Endothelial cell of umbilical vein (primary cell): ENCODE data around the gene SDCCAG8. TPM values are rescaled to one million over a fixed set of nuclear protein-coding genes. Genes with fewer than 3 reads are reported as not detected.

Source experiments
- BruUV-seq: library from RNA; stranded (reverse); fragments of 400-500 nt; replicated peaks from 2 replicates; lab custom pipeline; 2021; lab: Mats Ljungman, UMichigan
- CTCF ChIA-PET: fragments of 300-600, 350-600 bp; sonication (Branson Sonifier 250); formaldehyde crosslinking; loops from one replicate; lab custom pipeline; 2021; ENCODE audit warnings: antibody characterized with exemption, inconsistent platforms; lab: Charles Lee
- POLR2A ChIA-PET: fragments of 300-600, 350-600 bp; sonication (Branson Sonifier 250); formaldehyde crosslinking; loops from one replicate; lab custom pipeline; 2021; ENCODE audit warnings: antibody characterized with exemption, inconsistent platforms; lab: Charles Lee
- DNase-seq: peaks from one replicate; pipeline ENCODE4 v3.0.0-alpha.2; 2011; ENCODE audit warnings: low read depth, low spot score
- FAIRE-seq: peaks from 2 replicates; lab custom pipeline; 2011; peaks lifted over from hg19 to GRCh38; lab: Jason Lieb, UNC
- H2AFZ ChIP-seq: 2 replicates; pipeline ENCODE4 v1.6.0; 2012; ENCODE audit warnings: low read depth, low read length, control low read depth, inconsistent platforms
- H3K27ac ChIP-seq: 2 replicates; pipeline ENCODE4 v1.5.1; 2011; ENCODE audit warnings: low read depth, mild to moderate bottlenecking, control low read depth, low read length, moderate library complexity; ENCODE audit not compliant: insufficient read depth
- H3K27me3 ChIP-seq, 2 experiments: 2 replicates each; pipeline versions ENCODE4 v1.6.0 to v1.6.1; 2011; ENCODE audit warnings: low read length in 2 of 2, mixed read lengths in 1 of 2; ENCODE audit not compliant: control insufficient read depth in 2 of 2, insufficient read depth in 2 of 2
- H3K36me3 ChIP-seq, 2 experiments: 2 replicates in 1 of 2; 3 replicates in 1 of 2; pipeline ENCODE4 v1.5.1; 2011; ENCODE audit warnings: low read length in 2 of 2, mild to moderate bottlenecking in 1 of 2, moderate library complexity in 1 of 2; ENCODE audit not compliant: control insufficient read depth in 2 of 2, insufficient read depth in 2 of 2; ENCODE audit errors: extremely low read depth in 1 of 2
- H3K4me1 ChIP-seq: 3 replicates; pipeline ENCODE4 v1.5.1; 2011; ENCODE audit warnings: mild to moderate bottlenecking, low read length; ENCODE audit not compliant: control insufficient read depth, insufficient read depth; ENCODE audit errors: extremely low read depth
- H3K4me2 ChIP-seq: 2 replicates; pipeline ENCODE4 v1.6.1; 2011; ENCODE audit warnings: low read length, control low read depth, mixed read lengths; ENCODE audit not compliant: insufficient read depth
- H3K4me3 ChIP-seq, 3 experiments: fragments of 200-600 bp in 1 of 3; sonication (generic), shearing (Covaris generic) in 1 of 3; replicated peaks in 1 of 3; 2 replicates each; pipeline ENCODE4 v1.5.1; 2011 to 2016; ENCODE audit warnings: control low read depth in 3 of 3, low read length in 3 of 3, mild to moderate bottlenecking in 2 of 3, inconsistent platforms in 1 of 3, low read depth in 1 of 3, moderate library complexity in 1 of 3; ENCODE audit not compliant: insufficient read depth in 1 of 3
- H3K79me2 ChIP-seq: 2 replicates; pipeline ENCODE4 v1.6.0; 2012; ENCODE audit warnings: low read length, inconsistent platforms; ENCODE audit not compliant: control insufficient read depth, insufficient read depth
- H3K9ac ChIP-seq: replicated peaks from 2 replicates; pipeline ENCODE3; 2011; ENCODE audit warnings: low read length, control low read depth; ENCODE audit not compliant: insufficient read depth; ENCODE audit errors: extremely low read depth
- H3K9me1 ChIP-seq: replicated peaks from 3 replicates; pipeline ENCODE4 v1.6.0; 2011; ENCODE audit warnings: mild to moderate bottlenecking, low read length; ENCODE audit not compliant: control insufficient read depth, insufficient read depth; ENCODE audit errors: extremely low read depth
- H3K9me3 ChIP-seq: replicated peaks from 2 replicates; pipeline ENCODE4 v1.5.1; 2012; ENCODE audit warnings: low read length, inconsistent platforms; ENCODE audit not compliant: control insufficient read depth, insufficient read depth
- H4K20me1 ChIP-seq: replicated peaks from 2 replicates; pipeline ENCODE3; 2011; ENCODE audit warnings: mild to moderate bottlenecking, low read length; ENCODE audit not compliant: control insufficient read depth, insufficient read depth; ENCODE audit errors: extremely low read depth
- EZH2 ChIP-seq: IDR thresholded peaks from 2 replicates; pipeline ENCODE4 v1.6.1; 2012; ENCODE audit warnings: borderline replicate concordance, low read depth, mild to moderate bottlenecking, moderate library complexity, low read length, inconsistent platforms; ENCODE audit not compliant: severe bottlenecking
- FOS ChIP-seq: IDR thresholded peaks from 2 replicates; pipeline ENCODE4 v1.6.1; 2011; ENCODE audit warnings: mild to moderate bottlenecking, low read length, moderate library complexity, borderline replicate concordance; ENCODE audit not compliant: insufficient read depth
- GATA2 ChIP-seq: IDR thresholded peaks from 2 replicates; pipeline ENCODE4 v1.7.0; 2011; ENCODE audit warnings: low read depth, mild to moderate bottlenecking, moderate library complexity, mixed read lengths, low read length; ENCODE audit not compliant: insufficient read length, insufficient read depth
- JUN ChIP-seq: IDR thresholded peaks from 2 replicates; pipeline ENCODE4 v1.6.1; 2011; ENCODE audit warnings: borderline replicate concordance, low read depth; ENCODE audit not compliant: insufficient read length, insufficient read depth
- MAX ChIP-seq: IDR thresholded peaks from 2 replicates; pipeline ENCODE4 v1.6.1; 2011; ENCODE audit not compliant: insufficient read depth, insufficient read length
- MYC ChIP-seq: IDR thresholded peaks from one replicate; pipeline ENCODE4 v1.6.1; 2011; ENCODE audit warnings: mild to moderate bottlenecking, low read depth, low read length
- POLR2A ChIP-seq: IDR thresholded peaks from 2 replicates; pipeline ENCODE4 v1.6.1; 2012; ENCODE audit warnings: low read depth, mild to moderate bottlenecking, control low read depth, low read length
- POLR2AphosphoS5 ChIP-seq: IDR thresholded peaks from 2 replicates; pipeline ENCODE4 v1.6.1; 2012; ENCODE audit warnings: low read depth, mild to moderate bottlenecking, control low read depth, low read length, moderate library complexity; ENCODE audit not compliant: insufficient read depth
- dilution Hi-C: fragments of 300-500 bp; cut with MboI; formaldehyde crosslinking; loops from one replicate; pipeline ENCODE4 v1.15.0; 2019; ENCODE audit warnings: low sequenced_read_pairs; ENCODE audit not compliant: extremely low pct_ligation_motif_present
- intact Hi-C: fragments of 100-400 bp; cut with micrococcal nuclease; formaldehyde crosslinking; loops from one replicate; pipeline ENCODE4 v1.10.0; 2022
- polyA plus RNA-seq, 4 experiments: library from polyadenylated mRNA; depleted of rRNA in 3 of 4; stranded (reverse) in 3 of 4; unstranded in 1 of 4; fragments of >200 nt; gene quantifications; 2 replicates each; pipeline versions ENCODE4 v1.2.1 to v1.2.3, GENCODE V29; 2011 to 2012; ENCODE audit warnings: missing spikeins in 1 of 4
- total RNA-seq: library from RNA; stranded (reverse); gene quantifications from 2 replicates; pipeline ENCODE4 v1.2.3, GENCODE V29; 2021
- TF ChIP-seq, protein P1 (sequence below), 2 donors: IDR thresholded peaks; 1 replicate in 1 of 2; 2 replicates in 1 of 2; pipeline ENCODE4 v1.5.1; 2011; ENCODE audit warnings: low read length in 2 of 2, mild to moderate bottlenecking in 2 of 2, moderate library complexity in 2 of 2, control low read depth in 1 of 2, inconsistent platforms in 1 of 2, low read depth in 1 of 2; ENCODE audit not compliant: insufficient read depth in 1 of 2; ENCODE audit errors: extremely low read depth in 1 of 2

Gene SDCCAG8
- total and polyA plus RNA-seq, 2 donors (not counting 3 experiments of a cell fraction or from before 2014, with no cell fraction given) = 14.6 to 25.7 TPM

- Histone ChIP-seq H3K4me3 (no peak overlapping the region), H3K27me3 (no peaks in the 10 kb centered on the region), H3K9me1 (no peaks in the 10 kb centered on the region), H3K79me2 (no peaks in the 10 kb centered on the region), H3K9ac (no peak overlapping the region), H3K4me2 (no peak overlapping the region), H3K4me1 (no peaks in the 10 kb centered on the region), H4K20me1 (no peaks in the 10 kb centered on the region), H3K27ac (no peak overlapping the region), H2AFZ (no peak overlapping the region), H3K36me3 (no peaks in the 10 kb centered on the region), H3K9me3 (no peaks in the 10 kb centered on the region)
- CTCF ChIA-PET = no interaction called here
- dilution Hi-C loops (no loop called here), intact Hi-C loops (no loop called here)
- no peak for FAIRE-seq
- POLR2A ChIA-PET = no interaction called here
- TF ChIP-seq POLR2A (no peak), MYC (no peak), FOS (no peak), JUN (no peak), MAX (no peak), EZH2 (no peak), POLR2AphosphoS5 (no peak), GATA2 (no peak)
- TF ChIP-seq, protein P1, sequence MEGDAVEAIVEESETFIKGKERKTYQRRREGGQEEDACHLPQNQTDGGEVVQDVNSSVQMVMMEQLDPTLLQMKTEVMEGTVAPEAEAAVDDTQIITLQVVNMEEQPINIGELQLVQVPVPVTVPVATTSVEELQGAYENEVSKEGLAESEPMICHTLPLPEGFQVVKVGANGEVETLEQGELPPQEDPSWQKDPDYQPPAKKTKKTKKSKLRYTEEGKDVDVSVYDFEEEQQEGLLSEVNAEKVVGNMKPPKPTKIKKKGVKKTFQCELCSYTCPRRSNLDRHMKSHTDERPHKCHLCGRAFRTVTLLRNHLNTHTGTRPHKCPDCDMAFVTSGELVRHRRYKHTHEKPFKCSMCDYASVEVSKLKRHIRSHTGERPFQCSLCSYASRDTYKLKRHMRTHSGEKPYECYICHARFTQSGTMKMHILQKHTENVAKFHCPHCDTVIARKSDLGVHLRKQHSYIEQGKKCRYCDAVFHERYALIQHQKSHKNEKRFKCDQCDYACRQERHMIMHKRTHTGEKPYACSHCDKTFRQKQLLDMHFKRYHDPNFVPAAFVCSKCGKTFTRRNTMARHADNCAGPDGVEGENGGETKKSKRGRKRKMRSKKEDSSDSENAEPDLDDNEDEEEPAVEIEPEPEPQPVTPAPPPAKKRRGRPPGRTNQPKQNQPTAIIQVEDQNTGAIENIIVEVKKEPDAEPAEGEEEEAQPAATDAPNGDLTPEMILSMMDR (IDR thresholded peaks at IDR 0.05; ENCODE audit: extremely low read depth in 1 of 2, insufficient read depth in 1 of 2, low read depth in 1 of 2, low read length in 2 of 2) = no peak
- no TSS peak for BruUV-seq
- no peak for DNase-seq
Measured at GRCh38 chr1:243428617-243429342, 172.9 kb downstream of the SDCCAG8 start.
